ENCODE results near the gene GREB1L.

DNA sequence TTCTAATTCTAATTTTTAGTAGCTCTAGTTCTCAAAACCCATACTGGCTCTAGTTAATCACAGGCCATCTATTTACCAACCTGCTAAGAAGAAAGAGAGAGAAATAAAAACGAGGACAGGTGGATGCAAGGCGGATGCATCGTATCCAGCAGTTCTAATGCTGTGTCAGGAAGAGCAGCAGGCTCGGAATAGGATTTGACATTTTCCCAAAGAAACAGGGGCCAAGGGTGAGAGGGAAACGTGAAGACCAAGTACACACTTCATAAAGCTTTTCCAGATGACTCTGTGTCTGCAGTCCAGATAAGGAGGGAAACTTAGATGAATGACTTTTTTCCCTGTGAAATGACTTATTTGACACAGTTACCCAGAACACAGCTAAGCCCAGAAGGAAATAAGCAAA is 241.0 kb downstream of the GREB1L start:
- TF ChIP-seq, protein P1, sequence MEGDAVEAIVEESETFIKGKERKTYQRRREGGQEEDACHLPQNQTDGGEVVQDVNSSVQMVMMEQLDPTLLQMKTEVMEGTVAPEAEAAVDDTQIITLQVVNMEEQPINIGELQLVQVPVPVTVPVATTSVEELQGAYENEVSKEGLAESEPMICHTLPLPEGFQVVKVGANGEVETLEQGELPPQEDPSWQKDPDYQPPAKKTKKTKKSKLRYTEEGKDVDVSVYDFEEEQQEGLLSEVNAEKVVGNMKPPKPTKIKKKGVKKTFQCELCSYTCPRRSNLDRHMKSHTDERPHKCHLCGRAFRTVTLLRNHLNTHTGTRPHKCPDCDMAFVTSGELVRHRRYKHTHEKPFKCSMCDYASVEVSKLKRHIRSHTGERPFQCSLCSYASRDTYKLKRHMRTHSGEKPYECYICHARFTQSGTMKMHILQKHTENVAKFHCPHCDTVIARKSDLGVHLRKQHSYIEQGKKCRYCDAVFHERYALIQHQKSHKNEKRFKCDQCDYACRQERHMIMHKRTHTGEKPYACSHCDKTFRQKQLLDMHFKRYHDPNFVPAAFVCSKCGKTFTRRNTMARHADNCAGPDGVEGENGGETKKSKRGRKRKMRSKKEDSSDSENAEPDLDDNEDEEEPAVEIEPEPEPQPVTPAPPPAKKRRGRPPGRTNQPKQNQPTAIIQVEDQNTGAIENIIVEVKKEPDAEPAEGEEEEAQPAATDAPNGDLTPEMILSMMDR (IDR thresholded peaks at IDR 0.05): no peak
- TF ChIP-seq POLR2A (IDR thresholded peaks at IDR 0.05): no peak

All from adrenal gland (tissue), 5 donors.